ENCODE measurements around the gene RIIAD1. TPM values are rescaled to one million over a fixed set of nuclear protein-coding genes. Genes with fewer than 3 reads are reported as not detected.

RIIAD1 gene
- total RNA-seq, 2 donors from 2014 or later: not detected

DNA sequence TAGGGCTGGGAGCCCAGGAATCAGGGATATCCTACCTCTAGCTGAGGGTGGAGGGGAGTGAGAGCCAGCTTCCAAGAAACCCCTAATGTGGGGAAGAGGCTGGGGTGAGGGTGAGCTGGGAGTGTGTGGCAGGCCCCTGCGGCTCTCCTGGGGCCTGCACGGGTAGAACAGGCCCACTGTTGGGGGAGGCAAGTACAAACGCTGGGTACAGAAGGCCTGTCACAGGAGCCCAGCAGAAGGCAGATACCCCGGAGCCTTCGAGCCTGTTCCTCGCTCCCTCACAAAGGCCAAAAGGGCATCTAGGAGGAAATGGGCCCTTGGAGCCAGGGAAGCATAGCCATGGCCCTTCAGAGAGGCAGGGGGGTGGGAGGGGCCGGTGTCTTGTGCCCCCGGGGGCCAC lies 18.4 kb upstream of the RIIAD1 start:
- Histone ChIP-seq H3K27ac (no peak overlapping the region), H3K36me3 (peaks cover 40% of the 10 kb centered on the region), H3K4me1 (no peaks in the 10 kb centered on the region), H3K27me3 (no peaks in the 10 kb centered on the region), H3K9me3 (no peaks in the 10 kb centered on the region), H3K4me3 (no peak overlapping the region)
- DNase-seq (ENCODE audit: low spot score): no peak
- TF ChIP-seq, protein P1, sequence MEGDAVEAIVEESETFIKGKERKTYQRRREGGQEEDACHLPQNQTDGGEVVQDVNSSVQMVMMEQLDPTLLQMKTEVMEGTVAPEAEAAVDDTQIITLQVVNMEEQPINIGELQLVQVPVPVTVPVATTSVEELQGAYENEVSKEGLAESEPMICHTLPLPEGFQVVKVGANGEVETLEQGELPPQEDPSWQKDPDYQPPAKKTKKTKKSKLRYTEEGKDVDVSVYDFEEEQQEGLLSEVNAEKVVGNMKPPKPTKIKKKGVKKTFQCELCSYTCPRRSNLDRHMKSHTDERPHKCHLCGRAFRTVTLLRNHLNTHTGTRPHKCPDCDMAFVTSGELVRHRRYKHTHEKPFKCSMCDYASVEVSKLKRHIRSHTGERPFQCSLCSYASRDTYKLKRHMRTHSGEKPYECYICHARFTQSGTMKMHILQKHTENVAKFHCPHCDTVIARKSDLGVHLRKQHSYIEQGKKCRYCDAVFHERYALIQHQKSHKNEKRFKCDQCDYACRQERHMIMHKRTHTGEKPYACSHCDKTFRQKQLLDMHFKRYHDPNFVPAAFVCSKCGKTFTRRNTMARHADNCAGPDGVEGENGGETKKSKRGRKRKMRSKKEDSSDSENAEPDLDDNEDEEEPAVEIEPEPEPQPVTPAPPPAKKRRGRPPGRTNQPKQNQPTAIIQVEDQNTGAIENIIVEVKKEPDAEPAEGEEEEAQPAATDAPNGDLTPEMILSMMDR (IDR thresholded peaks at IDR 0.05): no peak

DNA sequence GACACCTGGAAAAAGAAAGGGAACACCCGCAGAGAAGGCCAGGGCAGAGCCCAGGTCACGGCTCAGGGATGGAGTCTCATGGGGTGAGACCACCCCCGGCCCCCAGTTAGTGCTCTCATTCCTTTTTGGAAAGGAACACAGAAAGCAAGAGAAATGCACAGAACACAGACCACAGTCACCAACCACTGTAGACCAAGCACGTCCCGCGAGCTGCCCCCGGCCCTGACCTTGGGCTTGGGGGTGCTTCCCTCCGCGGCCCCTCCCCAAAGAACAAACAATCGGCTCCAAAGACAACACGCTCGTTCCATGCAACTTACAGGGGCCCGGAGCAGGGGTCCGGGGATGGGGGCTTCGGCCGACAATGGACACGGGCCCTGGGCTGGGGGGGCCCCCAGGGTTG lies 17.5 kb upstream of the RIIAD1 start:
- no peak for DNase-seq (ENCODE audit: low spot score)
- Histone ChIP-seq H3K4me3 (no peak overlapping the region), H3K9me3 (no peaks in the 10 kb centered on the region)

DNA sequence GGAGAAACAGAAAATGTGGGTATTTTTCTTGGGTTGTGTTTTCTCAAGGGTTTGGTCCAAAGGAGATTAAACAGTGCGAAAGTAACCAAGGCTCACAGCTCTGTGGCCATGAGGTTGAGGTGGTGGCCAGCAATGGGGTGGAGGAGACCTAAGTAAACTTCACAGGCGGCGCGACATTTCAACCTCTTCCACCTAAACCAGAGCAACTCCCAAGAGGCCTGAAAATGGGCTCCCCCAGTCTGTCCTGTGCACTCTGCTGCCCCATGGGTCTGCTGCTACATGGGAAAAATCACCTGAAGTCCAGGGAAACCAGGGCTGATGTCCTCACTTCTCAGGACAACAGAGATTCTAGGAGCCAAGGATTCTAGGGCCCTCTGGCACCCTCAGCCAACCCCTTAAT lies 17.1 kb upstream of the RIIAD1 start:
- no peaks in the 10 kb centered on the region for H3K9me3 ChIP-seq
- H3K27ac ChIP-seq: no peak overlapping the region
- no peak for DNase-seq (ENCODE audit: low spot score)
- no peaks in the 10 kb centered on the region for H3K27me3 ChIP-seq
- TF ChIP-seq, protein P1 (IDR thresholded peaks at IDR 0.05): no peak
- H3K36me3 ChIP-seq: peaks cover 27% of the 10 kb centered on the region
- no peak overlapping the region for H3K4me3 ChIP-seq
- H3K4me1 ChIP-seq: no peaks in the 10 kb centered on the region

More for the DNA sequence above, 17.5 kb upstream of the RIIAD1 start:
- Histone ChIP-seq H3K27me3 (no peaks in the 10 kb centered on the region), H3K27ac (no peak overlapping the region), H3K4me1 (no peaks in the 10 kb centered on the region), H3K36me3 (peaks cover 31% of the 10 kb centered on the region)
- TF ChIP-seq, protein P1 (IDR thresholded peaks at IDR 0.05): no peak

DNA sequence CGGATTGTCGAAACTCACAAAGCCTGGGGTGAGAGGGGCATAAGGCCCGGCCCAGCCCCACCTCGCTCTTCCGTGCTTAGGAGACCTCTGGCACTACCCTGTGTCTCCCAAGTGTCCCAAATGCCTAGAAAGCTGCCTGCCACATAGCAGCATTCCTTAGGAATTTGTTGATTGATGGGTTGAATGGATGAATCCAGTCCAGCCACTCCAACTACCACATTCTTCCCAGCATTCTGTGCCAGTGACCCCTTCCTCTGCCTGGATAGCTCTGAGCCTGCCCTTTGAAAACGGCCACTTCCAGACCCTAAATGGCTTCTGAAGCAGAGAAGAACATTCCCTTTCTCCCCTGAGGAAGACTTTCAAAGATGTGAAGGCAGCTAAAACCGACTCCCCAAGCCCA lies 16.2 kb upstream of the RIIAD1 start:
- no peaks in the 10 kb centered on the region for H3K27me3 ChIP-seq
- no peak overlapping the region for H3K4me3 ChIP-seq
- no peaks in the 10 kb centered on the region for H3K4me1 ChIP-seq
- no peak for DNase-seq (ENCODE audit: low spot score)
- no peak overlapping the region for H3K27ac ChIP-seq
- H3K9me3 ChIP-seq: no peaks in the 10 kb centered on the region
- TF ChIP-seq, protein P1 (IDR thresholded peaks at IDR 0.05): no peak
- H3K36me3 ChIP-seq: peaks cover 18% of the 10 kb centered on the region

DNA sequence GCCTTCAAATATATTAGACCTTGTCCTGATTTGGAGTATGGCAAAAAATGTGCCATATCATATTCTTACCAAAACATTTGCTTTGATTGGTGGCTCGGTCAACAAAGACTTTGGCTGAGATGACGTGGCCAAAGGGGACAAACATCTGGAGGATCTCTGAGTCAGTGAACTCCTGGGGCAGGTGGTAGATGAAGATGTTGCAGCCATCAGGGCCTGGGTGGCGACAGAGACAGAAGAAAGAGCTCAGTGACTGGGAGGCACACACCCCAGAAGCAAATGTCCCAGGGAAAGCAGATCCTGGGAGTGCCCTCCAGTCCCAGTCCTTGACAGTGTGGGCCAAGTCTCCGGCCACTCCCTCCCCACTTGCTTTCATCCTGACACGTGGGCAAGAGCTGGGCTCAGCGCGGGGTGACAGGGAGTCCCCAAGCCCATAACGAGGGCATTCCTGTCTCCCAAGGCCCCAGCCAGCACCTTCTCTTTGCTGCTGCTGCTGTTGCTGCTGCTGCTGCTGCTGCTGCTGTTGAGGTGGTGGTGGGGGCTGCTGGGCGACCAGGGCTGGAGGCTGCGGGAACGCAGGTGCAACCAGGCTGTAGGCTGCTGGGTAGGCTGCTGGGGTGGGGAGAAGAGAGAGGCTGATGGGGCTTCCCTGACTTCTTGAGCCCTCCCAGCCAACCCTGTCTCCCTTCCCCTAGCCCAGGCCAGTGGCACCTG lies 15.4 kb upstream of the RIIAD1 start:
- no peak for DNase-seq (ENCODE audit: low spot score)
- Histone ChIP-seq H3K4me3 (no peak overlapping the region), H3K36me3 (peaks cover 12% of the 10 kb centered on the region), H3K9me3 (no peaks in the 10 kb centered on the region), H3K27ac (no peak overlapping the region), H3K4me1 (no peaks in the 10 kb centered on the region), H3K27me3 (no peaks in the 10 kb centered on the region)
- TF ChIP-seq, protein P1 (IDR thresholded peaks at IDR 0.05): no peak
